GM21390 (cell line): ENCODE results near the gene RICTOR.
A peak's percentile ranks its signal among the peaks of the same experiment; 100 is the strongest.

Experiments used
- ATAC-seq: cut with Tn5 transposase; IDR thresholded peaks from one replicate; pipeline ENCODE4 v1.9.1; 2021; ENCODE audit not compliant: unreplicated experiment

The RICTOR gene

GRCh38 chr5:39100301-39100850 lies 26.2 kb upstream of the RICTOR start:
- no peak for ATAC-seq

- no peak for ATAC-seq
These were observed 25.6 kb upstream of the RICTOR start for GRCh38 chr5:39099831-39100230.

- ATAC-seq: no peak
These were observed 19.2 kb upstream of the RICTOR start for GRCh38 chr5:39093352-39093751.

- ATAC-seq: no peak
These were observed 18.6 kb upstream of the RICTOR start for GRCh38 chr5:39092581-39093351.

DNA sequence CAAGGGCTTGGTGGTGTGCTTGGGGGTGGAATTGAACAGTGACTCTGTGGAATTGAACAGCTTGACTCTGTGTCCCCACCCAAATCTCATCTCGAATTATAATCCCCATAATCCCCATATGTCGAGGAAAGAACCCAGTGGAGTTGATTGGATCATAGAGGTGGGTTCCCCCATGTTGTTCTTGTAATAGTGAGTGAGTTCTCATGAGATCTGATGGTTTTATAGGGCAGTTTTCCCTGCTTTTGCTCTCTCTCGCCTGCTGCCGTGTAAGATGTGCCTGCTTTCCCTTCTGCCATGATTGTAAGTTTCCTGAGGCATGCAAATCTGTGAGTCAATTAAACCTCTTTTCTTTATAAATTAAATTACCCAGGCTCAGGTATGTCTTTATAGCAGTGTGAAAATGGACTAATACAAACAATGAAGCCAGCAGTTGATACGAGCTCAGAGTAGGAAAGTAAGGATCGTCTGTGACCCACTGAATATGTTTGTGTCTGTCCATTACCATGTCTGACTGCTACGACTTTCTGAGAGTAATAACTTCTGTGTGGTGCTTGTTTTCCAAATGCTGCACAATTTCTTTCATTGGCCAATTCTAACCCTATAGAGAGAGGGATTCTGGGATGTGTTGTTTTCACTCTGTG lies 17.9 kb upstream of the RICTOR start:
- ATAC-seq: no peak

- no peak for ATAC-seq
These were observed 9.8 kb upstream of the RICTOR start for GRCh38 chr5:39083968-39084367.

GRCh38 chr5:39082995-39083394 lies 8.8 kb upstream of the RICTOR start:
- ATAC-seq: no peak

- ATAC-seq: no peak
These were observed 6.5 kb upstream of the RICTOR start for GRCh38 chr5:39080597-39081204.

DNA sequence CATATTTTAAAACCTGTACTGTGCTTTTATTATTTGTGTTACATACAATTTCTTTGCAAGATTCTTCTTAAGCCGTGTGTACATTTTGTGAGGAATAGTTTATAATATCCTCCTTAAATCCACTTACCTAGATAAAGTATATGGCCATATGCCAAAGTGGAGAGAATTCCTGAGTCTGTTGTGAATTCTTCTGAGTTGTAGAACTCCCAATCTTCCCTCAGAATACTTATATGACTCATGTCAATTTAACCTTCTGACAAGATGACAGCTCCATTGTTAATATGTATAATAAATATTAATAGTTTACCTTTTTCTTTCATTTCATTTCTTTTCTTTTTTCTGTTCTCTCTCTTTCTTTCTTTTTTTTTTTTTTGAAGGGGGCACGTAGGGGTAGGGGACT lies 6.0 kb upstream of the RICTOR start:
- no peak for ATAC-seq

- ATAC-seq: no peak
These were observed 4.9 kb upstream of the RICTOR start for GRCh38 chr5:39079147-39079546.

GRCh38 chr5:39076757-39077728 lies 2.8 kb upstream of the RICTOR start:
- ATAC-seq: peak; percentile 22

DNA sequence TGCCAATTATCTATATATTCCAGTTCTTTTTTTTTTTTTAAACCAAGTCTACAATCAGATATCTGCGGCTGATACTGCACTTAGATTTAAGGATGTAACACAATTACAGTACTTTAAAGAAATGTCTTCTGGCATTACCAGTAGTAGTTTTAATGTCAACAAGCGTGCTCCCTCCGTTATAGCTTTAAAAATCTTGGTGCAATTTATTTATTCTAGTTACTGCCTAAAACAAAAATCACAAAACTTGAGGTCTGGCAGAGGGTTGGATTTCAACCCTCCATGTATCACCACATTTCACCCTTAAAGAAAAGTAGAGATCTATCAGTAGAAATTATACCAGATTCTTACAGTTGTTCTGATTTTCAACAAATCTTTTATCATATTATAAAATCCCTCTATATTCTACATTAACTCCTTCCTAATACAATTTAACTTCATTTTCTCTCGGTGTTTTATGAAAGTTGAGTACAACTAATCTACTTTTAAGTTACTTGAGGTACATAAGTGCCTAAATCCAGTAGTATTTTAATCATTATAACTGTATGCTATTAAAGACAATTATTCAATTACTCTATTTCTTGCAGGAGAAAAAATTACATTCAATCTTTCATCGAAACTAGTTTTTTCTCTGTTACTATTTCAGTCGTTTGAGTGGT lies 2.0 kb upstream of the RICTOR start:
- ATAC-seq: no peak

GRCh38 chr5:39073767-39074016 lies 507 bp downstream of the RICTOR start:
- peak; percentile 19 for ATAC-seq

DNA sequence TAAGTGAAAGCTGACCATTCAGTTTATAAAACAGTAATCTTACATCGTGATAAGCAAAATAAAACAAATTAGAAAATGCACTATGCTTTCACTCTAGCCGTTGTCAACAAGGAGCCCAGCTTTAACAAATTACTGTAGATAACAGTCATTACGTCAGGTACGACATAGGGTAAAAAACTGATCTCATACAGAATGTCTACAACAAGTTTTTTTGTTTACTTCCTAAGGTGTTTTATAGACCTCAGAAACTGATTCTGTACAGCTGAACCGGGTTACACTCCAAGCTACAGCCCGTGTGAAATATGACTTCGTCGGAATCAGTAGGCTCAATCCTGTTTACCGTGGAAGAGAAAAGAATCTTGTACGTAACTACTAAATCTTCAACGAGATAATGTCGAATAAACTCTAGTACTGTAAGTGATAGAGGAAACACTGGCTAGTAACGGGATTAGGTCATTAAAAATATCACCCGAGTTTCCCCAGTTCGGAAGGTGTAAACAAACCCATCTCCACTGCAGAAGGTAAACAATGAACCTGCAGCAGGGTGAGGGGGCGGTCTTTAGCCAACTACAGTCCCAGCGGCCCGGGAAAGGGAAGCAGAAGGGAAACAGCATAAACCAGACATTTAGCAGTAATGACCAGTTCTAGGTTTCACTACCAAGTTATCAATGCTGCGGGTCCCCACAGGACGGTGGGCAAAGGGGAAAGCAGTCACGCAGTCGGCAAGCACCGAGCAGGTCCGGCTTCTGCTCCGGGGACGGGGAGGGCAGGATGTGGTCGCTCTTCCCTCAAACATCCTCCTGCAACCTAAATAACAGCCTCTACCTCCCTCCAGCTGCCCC lies 1.1 kb downstream of the RICTOR start:
- peak; percentile 35 for ATAC-seq

- no peak for ATAC-seq
These were observed 6.1 kb downstream of the RICTOR start for GRCh38 chr5:39068099-39068498.

- no peak for ATAC-seq
These were observed 9.7 kb downstream of the RICTOR start for GRCh38 chr5:39064450-39064849.

DNA sequence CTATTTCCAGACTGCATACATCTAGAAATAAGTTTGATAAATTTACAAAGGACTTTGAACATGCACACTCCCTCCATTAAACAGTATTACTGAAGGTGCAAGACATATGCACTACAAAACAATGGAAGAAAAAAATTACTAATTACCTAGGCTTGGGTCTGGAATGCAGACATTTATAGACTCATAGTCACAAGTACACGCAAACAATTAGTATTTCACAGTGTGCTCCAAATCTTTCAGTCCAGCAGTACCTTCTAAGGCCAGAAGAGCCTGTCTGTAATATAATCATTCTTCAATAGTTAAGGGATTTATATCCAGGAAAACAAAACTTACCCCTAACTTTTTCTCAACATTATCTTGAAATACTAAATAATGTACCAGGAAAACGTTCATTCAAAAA lies 11.2 kb downstream of the RICTOR start:
- no peak for ATAC-seq

GRCh38 chr5:39062530-39062929 lies 11.7 kb downstream of the RICTOR start:
- no peak for ATAC-seq

DNA sequence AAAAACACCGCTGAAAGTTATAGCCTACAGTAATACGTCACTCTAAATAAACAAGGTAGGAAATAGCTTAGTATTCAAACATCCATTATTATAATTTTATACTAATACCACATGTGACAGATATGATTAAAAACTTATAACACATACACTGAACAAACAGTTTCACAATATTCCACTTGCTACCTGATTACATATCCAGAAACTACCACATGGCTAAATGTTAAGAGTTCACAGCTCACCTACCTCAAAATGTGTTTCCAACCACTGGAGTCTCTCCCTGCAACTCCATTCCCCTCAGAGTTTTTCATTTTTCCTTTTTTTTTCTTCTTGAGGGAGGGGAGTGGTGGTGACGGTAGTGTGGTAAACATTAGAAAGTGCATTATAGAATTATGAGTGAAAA lies 12.1 kb downstream of the RICTOR start:
- no peak for ATAC-seq

- no peak for ATAC-seq
These were observed 15.1 kb downstream of the RICTOR start for GRCh38 chr5:39059064-39059463.
